ENCODE results near the gene MUS81. TPM values are rescaled to one million over a fixed set of nuclear protein-coding genes. Genes with fewer than 3 reads are reported as not detected.
A peak's percentile ranks its signal among the peaks of the same experiment; 100 is the strongest.

Gene MUS81
- total and polyA plus RNA-seq, 2 of the 13 experiments (the other 11 are each of a cell fraction or from before 2014, with no cell fraction given), result 25.6 to 30.2 TPM

- TF ChIP-seq ZNF280B (CRISPR knock-in tag; IDR thresholded peaks at IDR 0.05; ENCODE audit: borderline replicate concordance), result peak; percentile 74
- TF ChIP-seq IRF9 (CRISPR knock-in tag; IDR thresholded peaks at IDR 0.05; ENCODE audit: borderline replicate concordance), result peak; percentile 50; the same call in 1 of the 2 replicates
- TF ChIP-seq ONECUT2 (CRISPR knock-in tag; IDR thresholded peaks at IDR 0.05), result no peak
- peak; percentile 86 for TF ChIP-seq ETV5 (CRISPR knock-in tag; IDR thresholded peaks at IDR 0.05; ENCODE audit: borderline replicate concordance)
- peak; percentile 81 for TF ChIP-seq CREB1 (IDR thresholded peaks at IDR 0.05)
- peak; percentile 95 for TF ChIP-seq CREB1 (CRISPR knock-in tag; IDR thresholded peaks at IDR 0.05)
- TF ChIP-seq ELF4 (CRISPR knock-in tag; IDR thresholded peaks at IDR 0.05; ENCODE audit: borderline replicate concordance), result 0 out of 2 replicates have a peak, but pooled peaks have one; percentile 36
- no peak for TF ChIP-seq ZNF234 (CRISPR knock-in tag; conservative IDR thresholded peaks at IDR 0.05)
- peak; percentile 90 for TF ChIP-seq ZBTB39 (CRISPR knock-in tag; IDR thresholded peaks at IDR 0.05)
- TF ChIP-seq NFATC3 (CRISPR knock-in tag; IDR thresholded peaks at IDR 0.05), result no peak
- TF ChIP-seq ZNF17 (CRISPR knock-in tag; IDR thresholded peaks at IDR 0.05), result no peak
- TF ChIP-seq TGIF2 (CRISPR knock-in tag; IDR thresholded peaks at IDR 0.05), result peak; percentile 63; the same call in 1 of the 2 replicates
- TF ChIP-seq PRDM15 (CRISPR knock-in tag; IDR thresholded peaks at IDR 0.05), result no peak; the same call in 1 of the 2 replicates
- peak; percentile 69 for TF ChIP-seq AGO2 (optimal IDR thresholded peaks at IDR 0.05; ENCODE audit: low read depth, low read length)
- TF ChIP-seq ZNF704 (CRISPR knock-in tag; IDR thresholded peaks at IDR 0.05; ENCODE audit: borderline replicate concordance), result no peak
- TF ChIP-seq ZHX1 (CRISPR knock-in tag; IDR thresholded peaks at IDR 0.05; ENCODE audit: low read depth), result no peak
These were observed 28.1 kb downstream of the MUS81 start, which contains the start of gene FIBP (continued) for GRCh38 chr11:65888163-65888814.

All from HepG2 (cell line).